Body of pancreas (tissue), 4 donors: Measurements from ENCODE around the gene SEMA6B.

Experiments used
- POLR2A ChIP-seq, 3 donors: fragments of 450-650 bp; IDR thresholded peaks; one replicate each; pipeline ENCODE4 v1.6.1; 2016; ENCODE audit warnings: antibody characterized with exemption in 3 of 3, mild to moderate bottlenecking in 2 of 3
- TF ChIP-seq, protein P1 (sequence below), 7 experiments: fragments of 450-650 bp in 4 of 7; fragments of 200-600 bp in 3 of 7; sonication (generic) in 3 of 7; IDR thresholded peaks; one replicate each; pipeline ENCODE4 v1.5.1; 2016 to 2019; ENCODE audit warnings: antibody characterized with exemption in 7 of 7

- TF ChIP-seq, protein P1, sequence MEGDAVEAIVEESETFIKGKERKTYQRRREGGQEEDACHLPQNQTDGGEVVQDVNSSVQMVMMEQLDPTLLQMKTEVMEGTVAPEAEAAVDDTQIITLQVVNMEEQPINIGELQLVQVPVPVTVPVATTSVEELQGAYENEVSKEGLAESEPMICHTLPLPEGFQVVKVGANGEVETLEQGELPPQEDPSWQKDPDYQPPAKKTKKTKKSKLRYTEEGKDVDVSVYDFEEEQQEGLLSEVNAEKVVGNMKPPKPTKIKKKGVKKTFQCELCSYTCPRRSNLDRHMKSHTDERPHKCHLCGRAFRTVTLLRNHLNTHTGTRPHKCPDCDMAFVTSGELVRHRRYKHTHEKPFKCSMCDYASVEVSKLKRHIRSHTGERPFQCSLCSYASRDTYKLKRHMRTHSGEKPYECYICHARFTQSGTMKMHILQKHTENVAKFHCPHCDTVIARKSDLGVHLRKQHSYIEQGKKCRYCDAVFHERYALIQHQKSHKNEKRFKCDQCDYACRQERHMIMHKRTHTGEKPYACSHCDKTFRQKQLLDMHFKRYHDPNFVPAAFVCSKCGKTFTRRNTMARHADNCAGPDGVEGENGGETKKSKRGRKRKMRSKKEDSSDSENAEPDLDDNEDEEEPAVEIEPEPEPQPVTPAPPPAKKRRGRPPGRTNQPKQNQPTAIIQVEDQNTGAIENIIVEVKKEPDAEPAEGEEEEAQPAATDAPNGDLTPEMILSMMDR (IDR thresholded peaks at IDR 0.05): no peak
- TF ChIP-seq POLR2A (IDR thresholded peaks at IDR 0.05): no peak
Observed at GRCh38 chr19:4570916-4571304, 11.4 kb upstream of the SEMA6B start.
